D721Med (cell line): ENCODE measurements around the gene GSTO1.

ENCODE experiments used
- DNase-seq: peaks from one replicate; pipeline ENCODE4 v3.0.0; 2011; ENCODE audit warnings: low spot score; ENCODE audit not compliant: insufficient read length
- FAIRE-seq: peaks from 2 replicates; lab custom pipeline; 2011; peaks lifted over from hg19 to GRCh38; lab: Jason Lieb, UNC
- TF ChIP-seq, protein P1 (sequence below): IDR thresholded peaks from 2 replicates; pipeline ENCODE4 v1.5.1; 2012; ENCODE audit warnings: mild to moderate bottlenecking, control low read depth; ENCODE audit not compliant: insufficient read depth; ENCODE audit errors: missing control alignments

The GSTO1 gene

GRCh38 chr10:104293011-104293410 is 38.3 kb downstream of the GSTO1 start:
- no peak for DNase-seq
- FAIRE-seq = no peak
- TF ChIP-seq, protein P1, sequence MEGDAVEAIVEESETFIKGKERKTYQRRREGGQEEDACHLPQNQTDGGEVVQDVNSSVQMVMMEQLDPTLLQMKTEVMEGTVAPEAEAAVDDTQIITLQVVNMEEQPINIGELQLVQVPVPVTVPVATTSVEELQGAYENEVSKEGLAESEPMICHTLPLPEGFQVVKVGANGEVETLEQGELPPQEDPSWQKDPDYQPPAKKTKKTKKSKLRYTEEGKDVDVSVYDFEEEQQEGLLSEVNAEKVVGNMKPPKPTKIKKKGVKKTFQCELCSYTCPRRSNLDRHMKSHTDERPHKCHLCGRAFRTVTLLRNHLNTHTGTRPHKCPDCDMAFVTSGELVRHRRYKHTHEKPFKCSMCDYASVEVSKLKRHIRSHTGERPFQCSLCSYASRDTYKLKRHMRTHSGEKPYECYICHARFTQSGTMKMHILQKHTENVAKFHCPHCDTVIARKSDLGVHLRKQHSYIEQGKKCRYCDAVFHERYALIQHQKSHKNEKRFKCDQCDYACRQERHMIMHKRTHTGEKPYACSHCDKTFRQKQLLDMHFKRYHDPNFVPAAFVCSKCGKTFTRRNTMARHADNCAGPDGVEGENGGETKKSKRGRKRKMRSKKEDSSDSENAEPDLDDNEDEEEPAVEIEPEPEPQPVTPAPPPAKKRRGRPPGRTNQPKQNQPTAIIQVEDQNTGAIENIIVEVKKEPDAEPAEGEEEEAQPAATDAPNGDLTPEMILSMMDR = no peak

- FAIRE-seq (no peak), DNase-seq (no peak)
- TF ChIP-seq, protein P1 = no peak
Measured at GRCh38 chr10:104293781-104294321, 39.2 kb downstream of the GSTO1 start.

DNA sequence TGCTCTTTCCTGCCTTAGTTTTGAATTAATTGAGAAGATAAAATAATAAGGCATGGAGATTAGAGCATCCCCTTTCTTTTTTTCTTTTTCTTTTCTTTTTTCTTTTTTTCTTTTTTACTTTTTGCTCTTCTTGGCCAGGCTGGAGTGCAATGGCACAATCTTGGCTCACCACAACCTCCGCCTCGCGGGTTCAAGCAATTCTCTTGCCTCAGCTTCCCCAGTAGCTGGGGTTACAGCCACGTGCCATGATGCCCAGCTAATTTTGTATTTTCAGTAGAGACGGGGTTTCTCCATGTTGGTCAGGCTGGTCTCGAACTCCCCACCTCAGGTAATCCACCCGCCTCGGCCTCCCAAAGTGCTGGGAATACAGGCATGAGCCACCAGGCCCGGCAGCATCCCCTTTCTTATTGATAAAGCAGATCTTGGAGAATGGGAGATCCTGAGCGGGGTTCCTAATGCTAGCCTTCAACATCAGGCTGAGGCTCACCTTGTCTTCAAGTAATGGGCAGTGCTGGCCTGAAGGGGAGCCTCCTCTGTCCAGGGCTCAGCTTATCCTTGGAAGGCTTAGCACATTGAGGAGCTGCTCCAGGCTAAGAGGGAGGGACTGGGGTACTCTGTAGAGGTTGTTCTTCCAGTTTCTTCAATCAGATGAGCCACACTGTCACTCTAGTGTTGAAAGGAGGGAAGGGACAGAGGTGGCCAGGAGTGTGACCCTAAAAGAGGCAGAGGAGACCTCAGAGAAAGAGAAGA is 42.2 kb downstream of the GSTO1 start:
- FAIRE-seq (no peak), DNase-seq (no peak)
- TF ChIP-seq, protein P1 = no peak

GRCh38 chr10:104297697-104298660 is 43.3 kb downstream of the GSTO1 start:
- DNase-seq = no peak
- TF ChIP-seq, protein P1 = peak; percentile 22
- no peak for FAIRE-seq

DNA sequence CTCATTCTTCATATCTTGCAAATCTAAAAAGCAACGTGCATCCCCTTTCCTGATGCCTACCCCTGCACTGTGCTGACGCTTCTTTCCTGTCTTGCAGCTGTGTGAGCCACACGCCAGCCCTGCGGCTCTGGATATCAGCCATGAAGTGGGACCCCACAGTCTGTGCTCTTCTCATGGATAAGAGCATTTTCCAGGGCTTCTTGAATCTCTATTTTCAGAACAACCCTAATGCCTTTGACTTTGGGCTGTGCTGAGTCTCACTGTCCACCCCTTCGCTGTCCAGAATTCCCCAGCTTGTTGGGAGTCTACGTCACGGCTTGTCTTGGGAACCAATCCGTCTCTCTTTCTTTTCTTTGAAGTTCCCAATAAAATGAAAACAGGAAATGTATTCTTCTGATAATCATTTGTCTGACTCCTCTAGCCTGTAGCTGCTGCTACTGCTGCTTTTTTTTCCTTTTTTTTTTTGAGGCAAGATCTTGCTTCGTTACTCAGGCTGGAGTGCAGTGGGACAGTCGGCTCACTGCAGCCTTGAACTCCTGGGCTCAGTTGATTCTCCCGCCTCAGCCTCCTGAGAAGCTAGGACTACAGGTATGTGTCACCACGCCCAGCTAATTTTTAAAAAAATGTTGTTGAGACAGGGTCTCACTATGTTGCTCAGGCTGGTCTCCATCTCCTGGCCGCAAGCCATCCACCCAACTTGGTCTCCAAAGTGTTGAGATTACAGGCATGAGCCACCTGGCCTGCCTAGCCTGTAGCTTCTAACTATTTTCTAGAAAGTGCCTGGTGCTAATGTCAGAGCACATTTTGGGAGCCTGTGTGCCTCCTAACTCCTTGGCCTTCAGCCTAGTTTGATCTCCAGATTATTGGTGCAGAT is 44.6 kb downstream of the GSTO1 start:
- FAIRE-seq (no peak), DNase-seq (no peak)
- TF ChIP-seq, protein P1 = no peak

DNA sequence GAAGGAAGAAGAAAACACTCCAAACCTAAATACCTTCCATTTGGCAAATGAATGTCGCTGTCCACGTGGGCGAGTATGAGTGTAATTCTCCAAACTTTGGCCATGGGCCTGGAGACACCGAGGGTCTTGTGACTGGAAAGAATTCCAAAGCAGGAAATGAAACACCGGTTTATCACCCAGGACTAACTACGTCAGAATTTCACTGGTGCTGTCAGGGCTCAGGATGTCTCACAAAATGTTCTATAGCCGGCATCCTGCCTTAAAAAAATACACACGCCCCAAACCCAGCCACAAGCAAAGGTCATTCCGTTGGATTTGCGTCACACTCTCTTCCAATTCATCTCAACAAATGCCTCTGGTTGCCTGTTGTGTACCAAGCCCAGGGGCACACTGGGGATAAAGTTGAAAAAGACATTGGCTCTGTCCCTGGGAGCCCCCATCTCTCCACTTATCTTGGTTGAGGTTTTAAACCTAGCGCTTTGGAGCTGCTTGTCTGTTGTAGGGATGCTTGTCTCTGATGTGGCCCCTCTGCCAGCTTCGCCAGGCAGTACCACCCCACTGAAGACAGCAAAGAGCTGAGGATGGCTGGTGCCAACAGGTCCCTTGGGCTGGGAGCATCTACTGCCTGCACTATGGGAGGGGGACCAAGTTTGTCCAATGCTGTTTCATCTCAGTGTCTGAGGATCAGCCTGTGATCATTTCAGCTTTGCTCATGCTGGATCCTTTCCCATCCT is 45.5 kb downstream of the GSTO1 start:
- DNase-seq = no peak

More for the DNA sequence above, 45.5 kb downstream of the GSTO1 start:
- TF ChIP-seq, protein P1 = no peak
- FAIRE-seq = no peak
